Fibroblast of the conjunctiva (primary cell): Measurements from ENCODE around the gene ZP1.
A peak's percentile ranks its signal among the peaks of the same experiment; 100 is the strongest.

Source experiments
- DNase-seq: peaks from one replicate; pipeline ENCODE4 v3.0.0-alpha.2; 2010; ENCODE audit warnings: low read depth

Gene ZP1

DNA sequence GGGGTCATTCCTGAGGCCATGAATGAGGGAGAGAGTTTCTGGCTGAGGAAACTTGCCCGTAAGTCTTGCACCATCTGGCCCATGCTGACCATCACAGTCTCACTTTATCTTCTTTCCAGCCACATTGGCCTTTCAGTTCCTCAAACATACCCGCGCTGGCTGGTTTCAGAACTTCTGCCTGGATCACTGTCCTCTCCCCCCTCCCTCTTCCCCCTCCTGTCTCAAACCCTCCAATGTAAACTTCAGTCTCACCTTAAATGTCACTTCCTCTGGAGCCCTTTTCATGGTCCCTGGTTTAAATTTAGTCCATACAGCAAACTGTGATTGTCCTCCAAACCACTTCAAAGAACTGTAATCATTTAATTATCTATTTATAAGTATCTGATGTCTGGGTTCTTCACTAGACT lies 42.9 kb downstream of the ZP1 start:
- DNase-seq = no peak

DNA sequence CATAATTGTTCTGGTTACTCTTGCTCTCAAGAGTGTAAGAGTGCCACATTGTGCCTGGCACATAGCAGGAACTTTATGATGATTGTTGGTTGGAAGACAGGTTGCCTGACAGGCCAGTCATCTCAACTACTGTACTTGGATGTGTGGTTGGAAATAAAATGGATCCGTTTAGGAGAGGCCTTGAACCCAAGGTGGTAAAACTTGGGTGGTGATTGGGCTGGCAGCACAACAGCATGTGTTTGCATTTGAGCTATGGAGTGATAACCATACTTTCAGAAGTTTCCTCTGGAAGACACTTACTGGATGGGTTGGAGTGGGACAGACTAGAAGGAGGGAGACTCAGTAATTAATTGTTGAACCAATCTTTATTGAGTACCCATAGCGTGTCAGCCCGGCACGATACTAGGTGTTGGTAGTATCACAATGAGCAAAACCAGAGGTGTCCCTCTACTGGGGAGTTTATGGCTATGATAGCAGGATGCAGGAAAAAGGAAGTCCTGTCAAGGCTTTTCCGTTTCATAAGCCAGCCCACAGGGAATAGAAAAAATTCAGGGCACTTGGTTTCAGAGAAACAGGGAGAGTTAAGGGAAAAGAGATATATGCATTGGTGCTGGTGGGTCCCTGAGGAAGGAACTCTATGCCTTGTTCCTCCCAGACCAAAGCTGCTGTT lies 43.5 kb downstream of the ZP1 start:
- DNase-seq = no peak

- no peak for DNase-seq
Observed at GRCh38 chr11:60912223-60912850, 45.0 kb downstream of the ZP1 start.

- DNase-seq = no peak
Observed at GRCh38 chr11:60912851-60913528, 45.6 kb downstream of the ZP1 start.

DNA sequence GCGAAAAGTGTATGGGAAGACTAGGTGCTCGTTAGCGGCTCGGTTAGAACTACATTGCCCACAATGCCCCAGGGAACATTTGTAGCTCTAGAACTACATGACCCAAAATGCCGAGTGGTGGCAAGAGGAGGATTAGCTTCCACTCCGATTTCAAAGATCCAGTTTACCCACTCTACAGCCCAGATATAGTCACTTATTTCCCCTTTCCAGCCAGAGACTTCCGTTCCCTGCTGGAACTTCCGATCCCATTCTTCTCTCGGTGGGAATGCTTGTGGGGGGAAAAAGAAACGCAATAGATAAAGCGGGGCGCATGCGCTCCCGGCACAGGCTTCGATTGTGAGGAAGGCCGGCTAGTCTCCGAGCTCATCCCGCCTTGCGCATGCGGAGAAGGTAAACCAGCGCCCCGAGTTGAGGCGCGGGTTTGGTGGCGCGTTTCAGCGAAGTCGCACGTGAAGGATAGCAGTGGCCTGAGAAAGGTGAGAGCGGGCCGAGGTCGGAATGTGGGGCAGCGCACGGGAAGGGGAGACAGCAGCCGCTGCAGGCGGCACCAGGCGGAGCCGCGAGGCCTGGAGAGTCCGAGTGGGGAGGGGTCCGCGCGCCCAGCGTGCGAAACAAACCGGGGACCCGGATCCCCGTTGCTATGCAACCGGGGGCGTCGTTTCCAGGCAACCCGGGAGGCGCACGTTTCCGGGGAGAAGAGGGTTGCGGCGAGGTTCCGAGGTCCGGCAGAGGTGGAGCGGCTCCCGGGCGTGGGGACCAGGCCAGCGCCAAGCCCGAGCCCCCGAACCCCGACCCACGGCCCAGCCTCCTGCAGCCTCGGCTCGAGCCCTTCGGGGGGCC lies 46.7 kb downstream of the ZP1 start, which contains the start of gene TMEM109:
Gene TMEM109 (plus strand): TSS at position 366 of the 840 bp plus-strand sequence. CDS start 5,536 bp downstream, outside the sequence.
- DNase-seq = peak; percentile 78

- DNase-seq = no peak
Observed at GRCh38 chr11:60914633-60915247, 47.4 kb downstream of the ZP1 start.

DNA sequence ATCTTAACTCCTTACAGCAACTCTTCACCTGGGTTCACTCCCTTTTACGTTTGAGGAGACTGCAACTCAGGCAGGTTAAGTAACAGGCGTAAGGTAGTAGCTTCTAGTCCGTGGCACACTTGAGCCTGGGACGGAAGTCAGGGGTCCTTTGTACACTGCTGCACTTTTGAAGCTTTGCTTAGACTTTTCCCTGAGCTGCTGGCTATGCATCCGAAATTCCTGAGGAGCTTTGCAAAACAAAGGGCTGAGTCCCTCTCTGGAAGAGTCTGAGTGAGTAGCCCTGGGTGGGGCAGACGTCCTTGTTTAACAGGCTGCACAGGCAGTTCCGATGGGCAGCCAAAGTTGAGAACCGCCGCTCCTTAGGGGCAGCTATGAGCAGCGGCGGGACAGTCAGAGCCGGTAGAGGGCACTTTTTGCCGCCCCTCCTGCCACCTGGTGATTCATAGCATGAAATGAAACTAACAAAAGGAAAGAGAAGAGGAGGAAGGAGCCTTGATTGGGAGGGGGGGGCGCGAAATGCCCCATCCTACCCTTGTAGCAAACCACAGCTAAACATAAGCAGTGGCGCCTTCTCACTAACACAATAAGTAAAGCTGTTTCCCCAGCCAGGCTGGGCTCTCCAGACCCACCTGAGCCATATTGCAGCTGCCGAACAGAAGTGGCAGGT lies 48.0 kb downstream of the ZP1 start:
- peak; percentile 21 for DNase-seq

- no peak for DNase-seq
Observed at GRCh38 chr11:60916669-60917206, 49.4 kb downstream of the ZP1 start.

- no peak for DNase-seq
Observed at GRCh38 chr11:60917267-60917666, 49.9 kb downstream of the ZP1 start.

GRCh38 chr11:60918251-60918938 lies 51.1 kb downstream of the ZP1 start:
- DNase-seq = no peak

DNA sequence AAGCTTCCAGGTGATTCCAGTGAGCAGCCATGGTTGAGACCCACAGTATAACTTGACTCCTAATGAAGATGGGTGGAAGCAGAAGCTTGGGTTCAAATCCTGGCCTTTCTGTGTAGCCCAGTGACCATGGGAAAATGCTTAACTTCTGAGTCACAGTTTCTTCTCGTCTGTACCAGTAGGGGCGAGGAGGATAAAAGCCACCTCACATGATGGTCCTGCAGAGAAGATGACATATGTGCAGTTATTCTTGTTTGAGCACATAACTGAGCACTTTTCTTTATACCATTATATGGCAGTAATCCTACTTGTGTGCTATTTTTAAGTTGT lies 51.6 kb downstream of the ZP1 start:
- DNase-seq = no peak

DNA sequence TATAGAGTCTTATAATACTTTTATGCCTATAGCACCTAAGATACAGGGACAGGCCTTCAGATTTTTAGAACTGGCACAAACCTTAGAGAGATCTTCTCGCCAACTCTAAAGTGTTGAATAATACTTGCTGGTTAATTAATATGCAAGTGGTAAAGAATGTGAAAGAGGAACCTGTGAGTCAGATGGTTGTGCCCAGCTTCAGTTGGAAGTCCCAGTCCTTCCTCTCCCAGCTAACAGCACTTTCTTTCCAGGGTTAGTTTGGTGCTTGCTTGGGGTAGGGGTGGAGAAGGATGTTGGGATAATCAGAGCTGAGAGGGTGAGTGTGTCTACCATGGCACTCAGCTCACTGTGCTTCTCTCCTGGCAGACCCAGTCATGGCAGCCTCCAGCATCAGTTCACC lies 52.0 kb downstream of the ZP1 start:
- DNase-seq = no peak

- no peak for DNase-seq
Observed at GRCh38 chr11:60919956-60920355, 52.6 kb downstream of the ZP1 start.

- DNase-seq = no peak
Observed at GRCh38 chr11:60921259-60921658, 53.9 kb downstream of the ZP1 start.

GRCh38 chr11:60921777-60922335 lies 54.5 kb downstream of the ZP1 start:
- DNase-seq = no peak

DNA sequence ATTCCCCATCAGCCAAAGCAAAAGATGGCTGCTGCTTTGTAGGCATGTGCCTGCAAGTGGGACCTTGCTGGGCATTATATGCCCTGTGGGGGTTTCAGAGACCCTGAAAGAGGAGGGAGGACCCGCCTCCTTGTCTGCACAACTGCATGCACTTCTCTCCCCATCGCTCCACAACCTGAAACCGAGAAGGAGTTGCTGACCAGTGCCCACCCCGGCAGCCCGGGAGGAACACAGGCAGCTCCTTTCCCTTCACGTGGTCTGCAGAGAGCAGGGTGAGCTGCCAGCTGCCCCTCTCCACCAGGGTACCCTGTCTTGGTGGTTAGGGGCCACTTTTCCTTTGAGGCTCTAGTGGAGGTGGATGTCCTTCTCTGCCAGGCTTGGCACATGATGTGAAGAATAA lies 55.6 kb downstream of the ZP1 start:
- no peak for DNase-seq

- no peak for DNase-seq
Observed at GRCh38 chr11:60923326-60923725, 56.0 kb downstream of the ZP1 start.

- DNase-seq = no peak
Observed at GRCh38 chr11:60923800-60924109, 56.4 kb downstream of the ZP1 start.

DNA sequence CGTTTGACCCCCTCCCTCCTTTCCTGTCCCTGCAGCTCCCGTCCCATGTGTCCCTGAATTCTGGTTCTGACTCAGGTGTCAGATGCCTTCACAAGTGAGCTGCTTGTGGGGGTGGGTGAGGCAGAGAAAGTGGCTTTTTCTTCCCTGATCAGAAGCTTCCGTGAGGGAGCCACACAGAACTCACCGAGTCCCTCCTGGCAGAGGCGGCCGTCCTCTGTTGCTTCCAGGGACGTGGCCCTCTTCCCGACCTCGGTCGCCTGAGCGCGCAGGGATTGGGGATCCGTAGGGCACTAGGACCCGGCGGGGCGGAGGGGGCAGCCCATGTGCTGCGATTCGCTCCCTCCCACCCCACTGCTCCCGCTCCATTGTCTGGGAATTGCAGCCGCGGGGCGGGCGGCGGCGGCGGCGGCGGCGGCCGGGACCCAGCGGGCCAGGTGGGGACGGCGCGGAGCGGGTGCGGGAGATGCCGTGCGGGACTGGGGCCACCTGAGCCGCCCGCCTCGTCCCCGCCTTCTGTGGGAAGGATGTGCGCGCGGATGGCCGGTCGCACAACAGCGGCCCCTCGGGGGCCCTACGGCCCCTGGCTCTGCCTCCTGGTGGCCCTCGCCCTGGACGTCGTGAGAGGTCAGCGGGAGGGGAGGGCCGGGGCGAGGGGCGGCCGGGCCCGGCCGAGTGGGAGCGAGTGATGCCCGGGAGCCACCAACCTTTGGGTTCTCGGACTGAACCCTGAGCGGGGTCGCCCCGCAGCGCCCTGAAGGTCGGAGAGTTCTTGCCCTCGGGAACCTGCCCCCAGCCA lies 57.0 kb downstream of the ZP1 start, which contains the start of gene TMEM132A:
Gene TMEM132A (plus strand): TSS at position 351 of the 796 bp plus-strand sequence. CDS start 174 bp downstream, at position 525.
- DNase-seq = peak; percentile 20
